GM18507 (cell line): Measurements from ENCODE around the gene SPTBN2.
A peak's percentile ranks its signal among the peaks of the same experiment; 100 is the strongest.

Experiments
- DNase-seq: peaks from one replicate; pipeline ENCODE4 v3.0.0; 2011; ENCODE audit warnings: low read depth; ENCODE audit not compliant: insufficient read length; ENCODE audit errors: extremely low spot score
- FAIRE-seq: peaks from 2 replicates; lab custom pipeline; 2011; peaks lifted over from hg19 to GRCh38; lab: Jason Lieb, UNC

SPTBN2 gene

GRCh38 chr11:66687831-66688281 lies 41.2 kb downstream of the SPTBN2 start:
- FAIRE-seq: no peak
- DNase-seq: no peak

GRCh38 chr11:66686801-66687750 lies 41.9 kb downstream of the SPTBN2 start:
- FAIRE-seq: no peak
- no peak for DNase-seq

GRCh38 chr11:66686100-66686785 lies 42.8 kb downstream of the SPTBN2 start:
- no peak for FAIRE-seq
- DNase-seq: no peak

- DNase-seq: no peak
- no peak for FAIRE-seq
These were observed 43.5 kb downstream of the SPTBN2 start for GRCh38 chr11:66685276-66686099.

- DNase-seq (no peak), FAIRE-seq (no peak)
These were observed 44.4 kb downstream of the SPTBN2 start for GRCh38 chr11:66684635-66685034.

- DNase-seq (no peak), FAIRE-seq (no peak)
These were observed 45.1 kb downstream of the SPTBN2 start for GRCh38 chr11:66683877-66684276.

- DNase-seq: no peak
- FAIRE-seq: no peak
These were observed 47.9 kb downstream of the SPTBN2 start for GRCh38 chr11:66680966-66681645.

- FAIRE-seq (peak; percentile 88), DNase-seq (peak; percentile 94)
These were observed 51.2 kb downstream of the SPTBN2 start, which contains the start of gene RBM4B for GRCh38 chr11:66677599-66678375. RBM4B (minus strand) TSS chr11:66677887; CDS start chr11:66677079, 808 bp downstream.

- DNase-seq (no peak), FAIRE-seq (no peak)
These were observed 52.0 kb downstream of the SPTBN2 start for GRCh38 chr11:66676931-66677598.

- DNase-seq (no peak), FAIRE-seq (no peak)
These were observed 52.6 kb downstream of the SPTBN2 start for GRCh38 chr11:66676282-66676919.

- no peak for DNase-seq
These were observed 53.9 kb downstream of the SPTBN2 start for GRCh38 chr11:66674964-66675602.

GRCh38 chr11:66670816-66671215 lies 58.2 kb downstream of the SPTBN2 start:
- FAIRE-seq: no peak
- DNase-seq: no peak

More at GRCh38 chr11:66674964-66675602, 53.9 kb downstream of the SPTBN2 start:
- no peak for FAIRE-seq

GRCh38 chr11:66665369-66665768 lies 63.6 kb downstream of the SPTBN2 start:
- no peak for DNase-seq
- no peak for FAIRE-seq

- DNase-seq: no peak
- FAIRE-seq: no peak
These were observed 65.2 kb downstream of the SPTBN2 start for GRCh38 chr11:66663741-66664296.

- FAIRE-seq: peak; percentile 24
These were observed 69.3 kb downstream of the SPTBN2 start for GRCh38 chr11:66659763-66660162.

GRCh38 chr11:66653123-66653522 lies 75.9 kb downstream of the SPTBN2 start:
- FAIRE-seq (no peak), DNase-seq (no peak)

More at GRCh38 chr11:66659763-66660162, 69.3 kb downstream of the SPTBN2 start:
- no peak for DNase-seq

- FAIRE-seq: no peak
- no peak for DNase-seq
These were observed 76.4 kb downstream of the SPTBN2 start for GRCh38 chr11:66652651-66653050.
